Measurements from ENCODE around the gene NDUFAF2. TPM values are rescaled to one million over a fixed set of nuclear protein-coding genes. Genes with fewer than 3 reads are reported as not detected.
A peak's percentile ranks its signal among the peaks of the same experiment; 100 is the strongest.

The NDUFAF2 gene
- total RNA-seq, 1 donor from 2014 or later = 32.3 TPM

- H3K4me3 ChIP-seq (ENCODE audit: low read depth, low read length) = no peak overlapping the region
- DNase-seq (ENCODE audit: low read depth) = no peak
- no peak for TF ChIP-seq CTCF (conservative IDR thresholded peaks at IDR 0.05; ENCODE audit: low read depth, low read length)
Measured at GRCh38 chr5:60929024-60929423, 16.0 kb upstream of the NDUFAF2 start.

- DNase-seq (ENCODE audit: low read depth) = no peak
- TF ChIP-seq CTCF (conservative IDR thresholded peaks at IDR 0.05; ENCODE audit: low read depth, low read length) = no peak
- peak overlapping the region; percentile 84 for H3K4me3 ChIP-seq (ENCODE audit: low read depth, low read length)
Measured at GRCh38 chr5:60943624-60944023, 1.4 kb upstream of the NDUFAF2 start.

- peak overlapping the region; percentile 84 for H3K4me3 ChIP-seq (ENCODE audit: low read depth, low read length)
- TF ChIP-seq CTCF (conservative IDR thresholded peaks at IDR 0.05; ENCODE audit: low read depth, low read length) = no peak
- DNase-seq (ENCODE audit: low read depth) = peak; percentile 18
Measured at GRCh38 chr5:60945813-60946187, 795 bp downstream of the NDUFAF2 start.

GRCh38 chr5:60948738-60949137, 3.7 kb downstream of the NDUFAF2 start:
- no peak overlapping the region for H3K4me3 ChIP-seq (ENCODE audit: low read depth, low read length)
- DNase-seq (ENCODE audit: low read depth) = no peak
- no peak for TF ChIP-seq CTCF (conservative IDR thresholded peaks at IDR 0.05; ENCODE audit: low read depth, low read length)

- no peak for TF ChIP-seq CTCF (conservative IDR thresholded peaks at IDR 0.05; ENCODE audit: low read depth, low read length)
- no peak overlapping the region for H3K4me3 ChIP-seq (ENCODE audit: low read depth, low read length)
- no peak for DNase-seq (ENCODE audit: low read depth)
Measured at GRCh38 chr5:60955239-60955638, 10.2 kb downstream of the NDUFAF2 start.

- no peak overlapping the region for H3K4me3 ChIP-seq (ENCODE audit: low read depth, low read length)
- TF ChIP-seq CTCF (conservative IDR thresholded peaks at IDR 0.05; ENCODE audit: low read depth, low read length) = no peak
- DNase-seq (ENCODE audit: low read depth) = no peak
Measured at GRCh38 chr5:60958088-60958487, 13.1 kb downstream of the NDUFAF2 start.

GRCh38 chr5:60958712-60959111, 13.7 kb downstream of the NDUFAF2 start:
- no peak for DNase-seq (ENCODE audit: low read depth)
- TF ChIP-seq CTCF (conservative IDR thresholded peaks at IDR 0.05; ENCODE audit: low read depth, low read length) = no peak
- H3K4me3 ChIP-seq (ENCODE audit: low read depth, low read length) = no peak overlapping the region
